ENCODE results near the gene LAMA3.
A peak's percentile ranks its signal among the peaks of the same experiment; 100 is the strongest.

Gene LAMA3

DNA sequence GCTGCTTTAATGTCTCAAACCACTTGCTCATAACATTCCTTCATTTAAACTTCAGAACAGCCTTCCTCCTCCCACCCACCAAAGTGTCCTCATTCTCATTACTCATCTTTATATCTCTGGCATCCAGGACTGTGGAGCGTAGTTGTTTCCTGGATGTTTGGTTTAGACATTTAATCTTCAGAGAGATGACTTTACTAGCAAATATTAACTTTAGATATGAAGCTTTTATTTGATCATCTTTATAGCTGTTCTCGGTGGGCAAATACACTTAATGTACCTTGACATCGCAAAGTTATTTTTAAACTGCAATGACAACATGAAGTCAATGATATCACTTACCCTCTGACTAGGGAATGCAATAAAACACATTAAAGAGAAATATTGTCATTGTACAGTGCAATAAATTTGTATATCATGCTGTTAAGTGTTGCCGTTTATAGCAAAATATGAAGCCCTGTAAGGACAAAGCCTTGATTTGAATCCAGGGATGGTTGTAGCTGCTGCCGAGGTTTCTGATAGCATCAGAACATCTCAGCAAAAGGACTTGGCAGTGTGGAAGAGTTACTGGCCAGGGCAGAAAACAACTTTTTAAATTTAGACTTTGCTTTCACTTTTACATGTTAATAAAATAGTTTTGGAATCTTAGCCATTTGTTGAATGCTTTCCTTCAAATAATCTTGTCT, 4.6 kb upstream of the LAMA3 start:
- peaks cover 6% of the 10 kb centered on the region for H3K9me3 Mint-ChIP-seq
- H3K27me3 Mint-ChIP-seq (ENCODE audit: low read depth, poor library complexity), result peaks cover 78% of the 10 kb centered on the region
- DNase-seq, result no peak
- no peaks in the 10 kb centered on the region for H3K36me3 Mint-ChIP-seq (ENCODE audit: low read depth)
- TF ChIP-seq, protein P1, sequence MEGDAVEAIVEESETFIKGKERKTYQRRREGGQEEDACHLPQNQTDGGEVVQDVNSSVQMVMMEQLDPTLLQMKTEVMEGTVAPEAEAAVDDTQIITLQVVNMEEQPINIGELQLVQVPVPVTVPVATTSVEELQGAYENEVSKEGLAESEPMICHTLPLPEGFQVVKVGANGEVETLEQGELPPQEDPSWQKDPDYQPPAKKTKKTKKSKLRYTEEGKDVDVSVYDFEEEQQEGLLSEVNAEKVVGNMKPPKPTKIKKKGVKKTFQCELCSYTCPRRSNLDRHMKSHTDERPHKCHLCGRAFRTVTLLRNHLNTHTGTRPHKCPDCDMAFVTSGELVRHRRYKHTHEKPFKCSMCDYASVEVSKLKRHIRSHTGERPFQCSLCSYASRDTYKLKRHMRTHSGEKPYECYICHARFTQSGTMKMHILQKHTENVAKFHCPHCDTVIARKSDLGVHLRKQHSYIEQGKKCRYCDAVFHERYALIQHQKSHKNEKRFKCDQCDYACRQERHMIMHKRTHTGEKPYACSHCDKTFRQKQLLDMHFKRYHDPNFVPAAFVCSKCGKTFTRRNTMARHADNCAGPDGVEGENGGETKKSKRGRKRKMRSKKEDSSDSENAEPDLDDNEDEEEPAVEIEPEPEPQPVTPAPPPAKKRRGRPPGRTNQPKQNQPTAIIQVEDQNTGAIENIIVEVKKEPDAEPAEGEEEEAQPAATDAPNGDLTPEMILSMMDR (IDR thresholded peaks at IDR 0.05), result no peak
- no peak overlapping the region for H3K27ac Mint-ChIP-seq
- H3K4me3 Mint-ChIP-seq, result no peak overlapping the region
- H3K4me1 Mint-ChIP-seq, result no peaks in the 10 kb centered on the region

DNA sequence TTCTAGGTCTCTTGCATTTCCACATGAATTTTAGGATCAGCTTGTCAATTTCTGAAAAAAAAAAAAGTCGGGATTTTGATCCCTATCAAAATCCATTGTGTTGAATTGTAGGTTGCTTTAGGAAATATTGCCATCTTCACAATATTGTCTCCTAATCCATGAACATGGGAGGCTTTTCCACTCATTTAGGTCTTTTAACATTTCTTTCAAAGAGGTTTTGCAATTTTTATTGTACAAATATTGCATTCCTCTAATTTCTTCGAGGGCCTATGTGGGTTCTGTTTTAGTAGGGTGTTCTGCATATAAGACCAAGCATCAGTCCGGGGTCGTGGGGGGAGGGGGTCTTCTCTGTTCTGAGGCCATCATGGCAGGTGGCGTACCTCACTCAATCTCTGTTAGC, 725 bp upstream of the LAMA3 start:
- Mint-ChIP-seq H3K27ac (no peak overlapping the region), H3K27me3 (ENCODE audit: low read depth, poor library complexity) (peaks cover 88% of the 10 kb centered on the region), H3K4me1 (peaks cover 4% of the 10 kb centered on the region), H3K36me3 (ENCODE audit: low read depth) (no peaks in the 10 kb centered on the region), H3K9me3 (peaks cover 6% of the 10 kb centered on the region), H3K4me3 (peak overlapping the region; percentile 75)
- DNase-seq, result no peak
- TF ChIP-seq, protein P1 (IDR thresholded peaks at IDR 0.05), result no peak

DNA sequence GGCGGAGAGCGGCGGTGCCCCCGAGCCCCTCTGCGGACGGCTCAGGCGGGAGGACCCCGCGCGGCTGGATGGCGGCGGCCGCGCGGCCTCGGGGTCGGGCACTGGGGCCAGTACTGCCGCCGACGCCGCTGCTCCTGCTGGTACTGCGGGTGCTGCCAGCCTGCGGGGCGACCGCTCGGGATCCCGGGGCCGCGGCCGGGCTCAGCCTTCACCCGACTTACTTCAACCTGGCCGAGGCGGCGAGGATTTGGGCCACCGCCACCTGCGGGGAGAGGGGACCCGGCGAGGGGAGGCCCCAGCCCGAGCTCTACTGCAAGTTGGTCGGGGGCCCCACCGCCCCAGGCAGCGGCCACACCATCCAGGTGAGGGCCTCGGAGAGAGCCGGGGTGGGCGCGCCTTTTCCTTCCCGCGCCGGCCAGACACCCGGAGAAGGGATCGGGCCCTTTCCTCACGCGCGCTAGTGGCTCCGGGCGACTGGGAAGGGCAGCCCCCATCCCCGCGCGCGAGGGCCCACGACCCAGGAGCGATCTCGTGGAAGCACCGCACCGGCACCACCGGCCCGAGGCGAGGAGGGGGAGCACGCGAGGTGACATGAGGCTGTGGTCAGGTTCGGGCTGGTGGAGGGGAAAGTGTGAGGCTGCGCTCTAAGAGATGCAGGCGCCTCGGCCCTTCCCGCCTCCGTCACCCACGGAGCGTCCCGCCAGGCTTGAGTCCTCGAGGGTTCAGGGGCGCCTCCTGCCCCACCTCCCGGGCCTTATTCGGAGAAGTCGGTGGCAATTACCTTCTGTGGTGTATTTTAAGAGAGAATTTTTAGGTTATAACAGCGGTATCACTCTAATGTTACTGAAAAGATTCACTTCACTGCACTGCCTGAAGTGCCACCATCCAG, 607 bp downstream of the LAMA3 start:
- Mint-ChIP-seq H3K27ac (no peak overlapping the region), H3K9me3 (peaks cover 6% of the 10 kb centered on the region), H3K4me3 (peak overlapping the region; percentile 72), H3K4me1 (peaks cover 4% of the 10 kb centered on the region), H3K27me3 (ENCODE audit: low read depth, poor library complexity) (peaks cover 86% of the 10 kb centered on the region), H3K36me3 (ENCODE audit: low read depth) (no peaks in the 10 kb centered on the region)
- TF ChIP-seq, protein P1 (IDR thresholded peaks at IDR 0.05), result no peak
- peak; percentile 38 for DNase-seq

DNA sequence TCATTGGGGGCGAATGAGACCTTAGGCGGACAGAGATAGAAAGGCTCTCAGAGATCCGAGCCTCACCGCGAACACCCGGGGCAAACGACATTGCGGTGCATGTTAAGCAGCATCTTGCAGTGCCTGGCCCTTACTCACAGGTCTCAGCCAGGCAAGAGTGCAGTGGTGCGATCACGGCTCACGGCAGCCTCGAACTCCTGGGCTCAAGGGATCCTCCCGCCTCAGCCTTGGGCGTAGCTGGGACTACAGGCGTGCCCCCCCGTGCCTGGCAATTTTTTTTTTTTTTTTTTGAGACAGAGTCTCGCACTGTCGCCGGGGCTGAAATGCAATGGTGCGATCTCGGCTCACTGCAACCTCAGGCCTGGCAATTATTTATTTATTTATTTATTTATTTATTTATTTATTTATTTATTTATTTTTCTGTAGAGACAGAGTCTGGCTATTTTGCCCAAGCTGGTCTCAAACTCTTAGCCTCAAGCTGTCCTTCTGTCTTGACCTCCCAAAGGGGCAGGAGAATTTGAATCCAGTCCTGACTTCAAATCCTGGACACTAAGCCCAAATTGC, 1.3 kb downstream of the LAMA3 start:
- H3K27me3 Mint-ChIP-seq (ENCODE audit: low read depth, poor library complexity), result peaks cover 81% of the 10 kb centered on the region
- peaks cover 4% of the 10 kb centered on the region for H3K4me1 Mint-ChIP-seq
- H3K27ac Mint-ChIP-seq, result no peak overlapping the region
- H3K4me3 Mint-ChIP-seq, result peak overlapping the region; percentile 72
- DNase-seq, result peak; percentile 4
- peaks cover 6% of the 10 kb centered on the region for H3K9me3 Mint-ChIP-seq
- no peaks in the 10 kb centered on the region for H3K36me3 Mint-ChIP-seq (ENCODE audit: low read depth)
- TF ChIP-seq, protein P1 (IDR thresholded peaks at IDR 0.05), result no peak

DNA sequence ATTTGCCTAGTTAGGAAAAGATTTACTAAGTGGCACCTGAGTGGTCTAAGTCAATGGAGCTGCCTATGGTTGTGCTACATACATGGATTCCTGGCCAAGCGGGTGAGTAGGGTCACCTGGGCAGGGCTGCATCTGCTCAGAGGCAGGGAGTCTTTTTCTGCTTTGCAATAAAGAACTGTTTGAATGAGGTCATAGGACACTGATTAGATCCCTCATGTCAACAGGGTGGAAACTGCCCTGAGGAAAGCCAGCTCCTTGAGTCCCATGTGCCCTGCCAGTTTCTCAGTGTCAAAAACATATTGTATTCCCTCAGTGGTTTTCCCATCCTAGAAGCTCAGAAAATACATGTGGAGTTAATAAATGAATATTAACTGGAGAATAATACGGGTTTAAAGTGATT, 4.6 kb downstream of the LAMA3 start:
- peaks cover 50% of the 10 kb centered on the region for H3K27me3 Mint-ChIP-seq (ENCODE audit: low read depth, poor library complexity)
- TF ChIP-seq, protein P1 (IDR thresholded peaks at IDR 0.05), result no peak

More for the DNA sequence above, 4.6 kb downstream of the LAMA3 start:
- Mint-ChIP-seq H3K36me3 (ENCODE audit: low read depth) (no peaks in the 10 kb centered on the region), H3K4me3 (no peak overlapping the region), H3K27ac (no peak overlapping the region), H3K4me1 (peaks cover 4% of the 10 kb centered on the region), H3K9me3 (no peaks in the 10 kb centered on the region)
- DNase-seq, result no peak
